A204.1 (cell line): ENCODE measurements around the gene SPDYE2.
"Not testable (repeated sequence)": the region's sequence is repeated elsewhere in the genome, so short reads cannot be mapped to it uniquely, and the experiment has no call there.

Experiments used
- FAIRE-seq: peaks from 2 replicates; lab custom pipeline; 2012; peaks lifted over from hg19 to GRCh38; lab: Jason Lieb, UNC

SPDYE2 gene, protein sequence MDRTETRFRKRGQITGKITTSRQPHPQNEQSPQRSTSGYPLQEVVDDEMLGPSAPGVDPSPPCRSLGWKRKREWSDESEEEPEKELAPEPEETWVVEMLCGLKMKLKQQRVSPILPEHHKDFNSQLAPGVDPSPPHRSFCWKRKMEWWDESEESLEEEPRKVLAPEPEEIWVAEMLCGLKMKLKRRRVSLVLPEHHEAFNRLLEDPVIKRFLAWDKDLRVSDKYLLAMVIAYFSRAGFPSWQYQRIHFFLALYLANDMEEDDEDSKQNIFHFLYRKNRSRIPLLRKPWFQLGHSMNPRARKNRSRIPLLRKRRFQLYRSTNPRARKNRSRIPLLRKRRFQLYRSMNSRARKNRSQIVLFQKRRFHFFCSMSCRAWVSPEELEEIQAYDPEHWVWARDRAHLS

DNA sequence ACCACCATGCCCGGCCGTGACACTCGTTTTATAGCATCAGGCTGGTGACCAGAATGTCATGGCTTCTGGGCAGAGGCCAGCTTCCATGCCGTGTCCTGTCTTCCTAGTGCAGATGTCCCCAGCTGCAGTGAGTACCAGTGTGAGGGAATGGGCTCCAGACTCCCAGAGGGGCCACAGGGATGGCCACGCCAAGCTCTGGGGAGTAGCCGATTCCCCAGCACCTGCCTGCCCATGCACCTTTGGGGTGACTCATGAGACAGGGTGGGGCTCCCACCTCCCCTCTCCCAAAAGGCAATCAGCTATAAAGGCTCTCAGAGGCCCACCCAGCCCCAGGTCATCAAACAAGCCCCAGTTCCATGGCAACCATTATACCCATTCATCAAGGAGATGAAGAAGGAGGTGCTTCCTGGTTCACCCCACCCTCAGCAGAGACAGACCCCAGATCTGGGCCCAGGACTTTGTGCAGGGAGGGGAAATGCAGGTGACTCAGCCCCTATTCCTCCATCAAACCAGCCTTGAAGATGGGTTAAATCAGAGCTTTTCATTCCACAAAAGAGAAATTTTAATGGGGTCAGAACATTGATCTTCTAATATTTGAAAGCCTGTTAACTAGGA is at the start of gene SPDYE2:
TSS of gene SPDYE2 (plus strand) at position 419 of the 615 bp plus-strand sequence. CDS start 2,030 bp downstream, outside the sequence.
- not testable (repeated sequence) for FAIRE-seq

DNA sequence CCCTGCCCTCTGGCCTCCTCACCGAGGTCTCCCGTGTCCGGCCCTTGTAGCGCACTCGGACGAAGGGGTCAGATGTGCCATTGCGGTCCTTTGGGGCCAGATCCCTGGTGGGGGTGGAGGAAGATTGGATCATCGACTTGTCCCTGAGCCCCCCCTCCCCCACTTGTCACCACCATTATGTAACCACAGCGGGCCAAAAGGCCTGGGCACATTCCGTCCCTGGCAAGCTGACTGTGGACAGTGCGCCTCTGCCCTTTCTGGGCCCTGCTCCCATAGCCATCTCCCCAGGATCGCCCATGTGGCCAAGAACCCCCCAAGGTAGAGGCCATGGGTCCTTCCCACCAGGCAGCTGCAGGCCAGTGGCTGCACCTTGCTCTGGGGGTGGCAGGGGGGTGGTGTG is 47.9 kb upstream of the SPDYE2 start:
- FAIRE-seq, result not testable (repeated sequence)

DNA sequence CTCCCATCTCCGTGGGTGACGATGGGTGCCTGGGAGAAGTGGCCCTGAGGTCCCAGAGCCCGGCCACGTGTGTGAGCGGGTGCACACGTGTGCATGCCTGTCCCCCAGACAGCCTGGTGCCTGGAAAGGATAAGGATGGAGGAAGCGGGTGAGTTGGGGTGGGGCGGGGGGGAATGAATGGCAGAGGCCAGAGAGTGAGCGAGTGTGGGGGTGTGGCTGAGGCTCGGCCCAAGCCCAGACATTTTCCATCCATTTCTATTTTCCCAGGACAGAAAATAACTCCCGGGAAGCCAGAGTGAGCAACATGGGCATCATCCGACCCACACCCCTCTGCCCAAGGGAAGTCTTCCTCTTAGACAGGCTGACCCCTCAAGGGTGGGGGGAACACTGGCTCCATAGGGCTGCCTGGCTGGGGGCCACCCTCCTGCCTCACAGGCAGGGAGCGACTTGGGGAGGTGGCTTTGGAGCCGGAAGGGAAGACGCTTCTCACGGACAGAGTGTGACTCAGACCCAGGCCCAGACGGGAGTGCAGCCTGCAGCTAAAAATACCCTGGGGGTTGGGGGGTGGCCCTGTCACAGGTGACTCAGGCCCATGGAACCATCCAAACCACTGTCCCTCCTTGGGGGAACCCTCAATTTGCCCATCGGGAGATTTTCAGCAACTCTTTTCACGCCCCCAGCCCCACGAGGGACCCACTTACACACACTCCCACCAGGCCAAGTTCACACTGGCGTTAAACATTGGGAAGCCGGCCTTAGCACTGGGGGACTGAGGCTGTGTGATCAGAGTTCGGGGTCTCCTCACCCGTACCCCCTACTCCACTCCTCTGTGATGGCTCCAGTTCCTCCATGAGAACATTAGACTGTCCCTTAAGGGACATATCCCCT is 45.5 kb upstream of the SPDYE2 start:
- not testable (repeated sequence) for FAIRE-seq

DNA sequence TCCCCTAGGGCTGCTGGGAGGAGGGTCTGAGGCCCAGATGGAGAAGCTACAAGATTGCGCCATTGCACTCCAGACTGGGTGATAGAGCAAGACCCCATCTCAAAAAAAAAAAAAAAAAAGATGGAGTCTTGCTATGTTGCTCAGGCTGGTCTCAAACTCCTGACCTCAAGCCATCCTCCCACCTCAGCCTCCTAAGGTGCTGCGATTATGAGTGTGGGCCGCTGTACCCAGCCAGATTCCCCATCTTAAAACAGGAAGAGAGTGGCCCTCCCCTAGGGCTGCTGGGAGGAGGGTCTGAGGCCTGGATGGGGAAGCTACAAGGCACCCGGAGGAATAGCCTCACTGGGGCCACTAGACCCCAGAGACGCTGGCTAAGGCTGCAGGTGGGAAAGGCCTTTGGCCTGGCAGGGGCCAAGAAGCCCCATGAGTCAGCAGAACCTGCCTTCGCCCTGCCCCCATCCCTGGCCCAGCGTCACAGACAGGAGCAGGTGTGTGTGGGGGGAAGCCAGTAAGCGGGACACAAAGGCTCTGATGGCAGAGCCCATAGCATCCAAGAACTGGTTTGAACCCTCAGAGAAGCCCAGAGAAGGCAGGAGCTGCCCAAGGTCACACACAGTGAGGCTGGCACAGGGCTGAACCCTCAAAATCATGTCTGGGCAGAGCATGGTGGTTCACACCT is 43.5 kb upstream of the SPDYE2 start:
- FAIRE-seq, result not testable (repeated sequence)

DNA sequence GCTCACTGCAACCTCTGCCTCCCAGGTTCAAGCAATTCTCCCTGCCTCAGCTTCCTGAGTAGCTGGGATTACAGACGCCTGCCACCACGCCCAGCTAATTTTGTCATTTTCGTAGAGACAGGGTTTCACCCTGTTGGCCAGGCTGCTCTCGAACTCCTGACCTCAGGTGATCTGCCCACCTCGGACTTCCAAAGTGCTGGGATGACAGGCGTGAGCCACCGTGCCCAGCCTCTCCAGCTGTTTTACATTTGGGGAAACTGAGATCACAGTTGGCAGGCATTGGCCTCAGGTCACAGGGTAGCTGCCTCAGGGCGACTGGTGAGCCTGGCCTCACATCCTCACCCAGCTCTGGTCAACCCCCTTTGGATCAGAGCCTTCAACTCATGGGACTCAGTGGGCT is 40.5 kb upstream of the SPDYE2 start:
- not testable (repeated sequence) for FAIRE-seq

DNA sequence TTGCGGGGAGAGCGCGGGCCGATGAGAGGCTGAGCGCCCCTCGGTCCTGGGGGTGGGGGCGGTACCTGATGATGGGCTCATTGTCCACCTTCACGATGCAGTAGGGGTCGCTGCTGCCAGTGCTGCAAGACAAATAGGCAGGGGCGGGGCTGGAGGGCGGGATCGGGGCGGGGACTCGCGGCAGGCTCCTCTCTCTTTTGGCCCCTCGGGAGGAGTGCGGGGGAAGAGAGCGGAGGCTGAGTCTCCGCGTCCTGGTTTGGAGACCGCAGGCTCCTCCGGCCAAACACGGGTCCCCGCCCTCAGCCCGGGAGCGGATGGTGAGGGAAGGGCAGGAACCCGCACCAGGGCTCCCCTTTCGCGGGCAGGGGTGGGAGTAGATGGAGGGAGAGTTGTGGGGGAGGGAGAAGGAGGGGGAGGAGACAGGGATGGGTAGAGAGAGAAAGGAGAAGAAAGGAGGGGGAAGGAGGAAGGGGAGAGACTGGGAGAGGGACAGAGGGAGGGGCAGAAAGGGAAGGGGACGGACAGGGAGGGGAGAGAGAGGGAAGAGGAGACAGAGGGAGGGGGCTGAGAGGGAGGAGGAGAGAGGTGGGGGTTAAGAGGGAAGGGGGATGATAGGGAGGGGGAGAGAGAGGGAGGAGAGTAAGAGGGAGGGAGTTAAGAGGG is 39.0 kb upstream of the SPDYE2 start:
- not testable (repeated sequence) for FAIRE-seq

DNA sequence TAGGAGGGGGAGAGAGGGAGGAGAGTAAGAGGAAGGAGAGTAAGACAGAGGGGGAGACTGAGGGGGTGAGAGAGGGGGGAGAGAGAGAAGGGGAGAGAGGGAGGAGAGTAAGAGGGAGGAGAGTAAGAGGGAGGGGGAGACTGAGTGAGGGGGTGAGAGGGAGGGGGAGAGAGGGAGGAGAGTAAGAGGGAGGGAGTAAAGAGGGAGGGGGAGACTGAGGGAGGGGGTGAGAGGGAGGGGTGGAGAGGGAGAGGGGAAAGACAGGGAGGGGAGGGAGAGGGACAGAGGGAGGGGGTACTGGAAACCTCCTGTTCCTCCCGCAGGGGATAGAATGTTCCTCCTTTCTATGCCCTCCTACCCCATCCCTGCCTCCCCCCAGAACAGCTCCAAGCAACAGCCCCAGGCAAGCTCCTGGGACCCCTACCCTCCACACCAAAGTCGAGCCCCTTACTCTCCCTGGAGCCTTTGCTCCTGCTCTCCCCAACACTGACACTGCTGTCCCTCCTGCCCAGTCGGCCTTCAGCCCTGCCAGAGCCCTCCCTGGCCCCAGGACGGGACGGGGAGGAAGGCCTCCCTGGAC is 38.3 kb upstream of the SPDYE2 start:
- not testable (repeated sequence) for FAIRE-seq

DNA sequence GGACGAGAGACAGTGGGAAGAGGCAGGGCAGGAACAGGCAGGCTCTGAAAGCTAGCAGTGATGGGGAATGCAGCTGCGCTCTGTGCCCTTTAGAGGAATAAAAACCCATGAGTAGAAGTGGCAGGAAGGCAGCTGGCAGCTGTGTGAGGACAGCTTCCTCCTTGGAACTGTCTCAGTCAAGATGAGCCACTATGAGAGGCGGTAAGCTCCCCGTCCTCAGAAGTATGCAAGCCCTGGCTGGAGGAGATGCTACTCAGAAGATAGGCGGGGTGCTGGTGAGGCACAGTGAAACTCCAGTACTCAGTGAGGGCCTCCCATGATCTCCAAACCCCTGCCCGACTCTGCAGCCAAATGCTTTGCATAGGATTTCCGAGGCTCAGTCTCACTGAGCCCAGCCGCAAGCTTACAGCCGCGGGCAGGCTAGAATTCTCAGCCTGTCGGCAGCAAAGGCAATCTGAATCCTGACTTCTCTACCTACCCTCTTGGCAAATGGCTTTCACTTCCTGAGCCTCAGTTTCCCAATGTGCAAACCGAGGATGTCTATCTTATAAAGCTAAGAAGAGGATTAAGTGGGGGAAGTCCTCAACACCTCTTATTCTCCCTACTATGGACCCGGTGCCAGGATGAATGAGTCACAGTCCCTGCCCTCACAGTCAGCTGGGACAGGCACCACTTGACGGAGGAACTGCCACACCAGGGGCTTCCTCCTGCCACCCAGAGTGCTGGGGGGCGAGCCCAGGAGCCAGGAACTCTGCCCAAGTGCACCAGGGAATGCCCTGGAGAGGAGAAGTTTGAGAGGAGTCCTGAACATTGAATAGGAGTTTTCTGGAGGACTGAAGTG is 35.9 kb upstream of the SPDYE2 start:
- FAIRE-seq, result not testable (repeated sequence)

DNA sequence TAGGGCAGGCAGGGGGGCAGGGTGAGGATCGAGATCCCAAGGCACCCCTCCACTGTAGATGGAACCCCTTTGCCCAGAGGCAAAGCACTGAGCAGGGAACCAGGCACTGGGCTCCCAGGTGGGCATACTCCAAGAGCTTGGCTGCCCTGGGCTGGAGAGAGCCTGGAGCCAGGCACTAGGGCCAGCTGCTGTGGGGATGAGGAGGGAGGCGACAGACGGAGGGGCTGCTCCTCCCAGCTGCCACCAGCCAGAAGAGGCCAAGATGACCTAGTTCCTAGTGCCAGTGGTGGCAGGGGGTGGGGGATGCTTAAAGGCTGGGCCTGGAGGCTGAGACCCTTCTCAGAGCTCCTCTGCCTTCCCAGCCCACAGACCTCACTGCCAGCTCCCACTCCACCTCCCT is 35.1 kb upstream of the SPDYE2 start:
- FAIRE-seq, result not testable (repeated sequence)

DNA sequence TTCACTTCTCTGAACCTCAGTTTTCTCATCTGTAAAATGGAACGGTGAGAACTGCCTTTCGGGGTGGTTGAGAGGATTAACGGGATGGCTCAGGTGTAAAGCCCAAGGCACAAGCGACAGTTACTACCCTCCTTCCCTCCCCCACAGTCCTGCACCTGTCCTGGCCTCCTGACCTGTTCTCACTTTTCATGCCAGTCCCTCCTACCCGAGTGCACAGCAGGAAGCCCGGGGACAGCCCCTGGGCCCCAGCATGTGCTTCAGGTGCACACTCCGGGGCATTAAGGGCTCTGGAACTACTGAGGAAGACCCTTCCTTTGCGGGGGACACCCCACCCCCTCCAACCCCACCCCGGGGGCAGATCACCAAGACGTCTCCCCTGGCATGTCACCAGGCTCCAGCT is 34.1 kb upstream of the SPDYE2 start:
- FAIRE-seq, result not testable (repeated sequence)

DNA sequence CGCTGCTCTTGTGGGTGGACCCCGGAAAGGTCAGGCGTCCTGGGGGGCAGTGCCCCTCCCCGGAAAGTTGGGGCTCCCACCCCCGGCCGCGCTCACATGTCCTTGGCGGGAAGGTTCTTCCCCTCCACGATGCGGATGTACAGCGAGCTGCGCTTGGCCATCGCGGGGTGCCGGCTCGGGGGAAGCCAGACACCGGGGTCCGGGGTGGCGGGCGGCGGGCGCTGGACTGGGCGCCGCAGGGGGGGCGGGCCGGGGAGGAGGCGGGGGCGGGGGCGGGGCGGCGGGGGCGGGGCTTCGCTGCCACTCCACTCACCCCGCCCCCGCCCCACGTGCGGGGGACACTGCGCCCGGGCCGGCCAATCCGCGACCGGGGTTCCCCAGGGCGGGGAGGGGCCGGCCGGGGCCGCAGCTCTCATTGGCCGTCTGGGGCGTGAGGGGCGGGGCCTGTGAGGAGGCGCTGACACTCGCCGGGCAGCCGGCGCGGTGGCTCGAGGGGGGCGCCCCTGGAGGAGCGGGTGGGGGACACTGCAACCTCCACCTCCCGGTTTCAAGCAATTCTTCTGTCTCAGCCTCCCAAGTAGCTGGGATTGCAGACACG is 33.4 kb upstream of the SPDYE2 start, which contains the start of gene RASA4B:
TSS of gene RASA4B (minus strand) at position 228 of the 598 bp plus-strand sequence. CDS start at position 161, 67 bp downstream.
- not testable (repeated sequence) for FAIRE-seq

DNA sequence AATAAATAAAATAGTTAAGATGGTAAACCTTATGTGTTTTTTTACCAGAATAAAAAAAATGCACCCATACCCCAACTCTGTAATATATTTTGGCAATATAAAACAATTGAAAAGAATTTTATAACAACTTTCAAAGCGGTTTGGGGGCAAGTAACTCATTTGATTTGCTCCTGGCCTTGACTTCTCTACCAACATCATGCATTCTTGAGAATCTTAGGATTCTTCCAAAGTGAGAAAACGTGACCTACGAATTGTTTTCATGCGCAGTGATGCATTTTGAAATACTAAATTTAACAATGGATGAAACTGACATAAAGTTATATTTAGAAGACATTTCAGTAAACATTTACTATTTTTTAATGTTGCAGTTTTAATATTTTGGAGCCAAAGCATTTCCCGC is 30.2 kb upstream of the SPDYE2 start:
- FAIRE-seq, result not testable (repeated sequence)

DNA sequence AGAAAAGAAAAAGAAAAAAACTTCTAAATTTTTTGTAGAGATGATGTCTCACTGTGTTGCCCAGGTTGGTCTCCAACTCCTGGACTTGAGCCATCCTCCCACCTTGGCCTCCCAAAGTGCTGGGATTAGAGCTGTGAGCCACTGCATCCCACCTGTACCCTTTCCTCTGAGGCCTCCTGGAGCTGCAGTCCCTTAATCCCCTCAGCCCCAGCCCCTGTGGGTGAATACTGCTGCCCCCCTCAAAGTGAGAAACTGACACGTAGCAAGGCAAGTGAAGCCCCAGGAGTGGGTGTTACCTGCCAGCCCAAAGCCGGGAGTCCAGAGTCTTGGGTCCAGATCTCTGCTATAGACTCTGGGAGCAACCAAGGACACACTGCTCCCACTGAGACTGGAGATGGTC is 26.2 kb upstream of the SPDYE2 start:
- not testable (repeated sequence) for FAIRE-seq

DNA sequence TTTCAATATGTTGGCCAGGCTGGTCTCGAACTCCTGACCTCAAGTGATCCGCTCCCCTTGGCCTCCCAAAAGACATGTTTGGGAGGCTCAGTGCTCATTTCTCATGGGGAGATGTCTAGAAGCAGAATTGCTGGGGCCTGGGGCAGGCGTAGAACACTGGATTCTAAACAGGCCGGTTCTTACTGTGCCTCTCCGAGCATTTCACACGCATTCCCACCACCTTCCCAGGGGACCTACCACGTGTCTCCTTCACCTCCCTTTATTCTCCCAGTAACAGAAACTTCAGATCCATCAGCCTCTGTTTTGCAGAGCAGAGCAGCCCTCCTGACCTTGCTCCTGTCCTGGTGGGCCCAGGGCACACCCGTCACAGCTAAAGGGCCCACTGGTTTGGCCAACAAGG is 23.8 kb upstream of the SPDYE2 start:
- not testable (repeated sequence) for FAIRE-seq

DNA sequence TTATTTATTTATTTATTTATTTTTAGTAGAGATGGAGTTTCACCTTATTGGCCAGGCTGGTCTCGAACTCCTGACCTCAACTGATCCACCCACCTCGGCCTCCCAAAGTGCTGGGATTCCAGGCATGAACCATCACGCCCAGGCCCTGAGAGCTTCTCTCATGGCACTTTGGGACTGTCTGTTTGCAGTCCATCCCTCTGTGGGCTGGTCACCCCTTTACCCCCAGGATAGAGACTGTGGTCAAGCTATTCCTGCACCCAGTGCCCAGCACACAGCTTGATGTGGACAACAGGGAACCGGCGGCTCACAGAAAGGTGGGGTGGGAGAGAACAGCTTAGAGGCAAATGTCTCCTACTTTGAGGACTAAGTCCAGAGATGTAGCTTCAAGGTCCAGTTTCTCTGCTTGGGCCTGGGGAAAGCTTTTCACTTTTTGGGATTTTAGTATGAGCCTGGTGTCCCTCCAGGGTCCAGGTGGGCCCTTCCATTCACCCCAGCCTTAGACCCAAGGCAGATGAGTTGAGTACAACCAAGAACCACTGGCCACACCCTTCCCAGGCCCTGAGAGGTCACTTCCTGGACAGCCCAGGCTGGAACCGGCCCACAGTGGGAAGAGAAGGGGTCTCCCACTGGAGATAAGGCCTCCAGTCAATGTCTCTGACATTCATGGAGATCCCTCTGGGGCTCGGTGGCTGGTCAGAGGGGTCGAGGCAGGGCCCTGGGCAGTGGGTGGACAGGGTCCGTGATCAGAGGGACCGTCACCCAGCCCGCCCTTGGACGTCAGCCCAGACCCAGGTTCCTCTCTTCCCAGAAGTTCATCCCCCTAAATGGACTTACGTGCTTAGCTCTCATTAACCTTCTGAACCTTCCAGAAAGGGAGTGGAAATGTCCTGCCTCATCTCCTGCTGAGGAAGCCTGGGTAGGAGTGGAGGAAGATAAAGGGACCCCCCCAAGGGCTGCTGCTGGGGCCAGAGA is 22.9 kb upstream of the SPDYE2 start:
- FAIRE-seq, result not testable (repeated sequence)

DNA sequence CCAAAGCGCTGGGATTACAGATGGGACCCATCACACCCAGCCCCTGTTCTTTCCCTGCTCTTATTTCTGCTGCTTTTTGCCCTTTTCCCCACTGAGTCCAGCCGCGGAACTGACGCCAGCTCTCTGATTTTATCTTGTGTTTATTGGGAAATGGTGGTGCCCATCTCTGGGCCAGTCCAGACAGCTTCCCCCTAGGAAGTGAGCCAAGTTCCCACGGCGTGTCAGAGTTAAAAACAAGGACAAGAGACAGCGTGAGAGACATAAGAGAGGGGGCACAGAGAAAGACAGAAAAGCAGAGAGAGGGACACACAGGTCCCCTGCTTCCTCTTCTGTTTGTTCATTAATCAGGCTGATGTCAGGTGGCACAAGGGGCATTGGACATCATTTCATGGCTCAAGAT is 19.4 kb upstream of the SPDYE2 start:
- not testable (repeated sequence) for FAIRE-seq

DNA sequence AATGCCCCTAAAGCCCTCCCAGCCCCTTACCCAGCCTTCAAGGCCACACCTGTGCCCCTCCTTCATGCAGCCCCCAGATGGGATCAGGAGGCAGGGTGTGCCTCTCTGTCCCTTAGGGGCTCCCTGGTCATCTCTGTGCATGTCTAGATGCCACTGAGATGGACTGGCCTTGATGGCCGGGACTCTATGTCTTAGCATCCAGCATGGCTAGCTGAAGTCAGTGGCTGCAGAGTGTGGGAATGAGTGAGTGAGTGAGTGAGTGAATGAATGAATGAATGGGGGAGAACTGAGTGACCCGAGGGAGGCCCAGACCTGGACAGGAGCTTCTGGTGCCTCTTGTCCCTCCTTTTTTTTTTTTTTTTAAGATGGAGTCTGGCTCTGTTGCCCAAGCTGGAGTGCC is 18.9 kb upstream of the SPDYE2 start:
- not testable (repeated sequence) for FAIRE-seq

DNA sequence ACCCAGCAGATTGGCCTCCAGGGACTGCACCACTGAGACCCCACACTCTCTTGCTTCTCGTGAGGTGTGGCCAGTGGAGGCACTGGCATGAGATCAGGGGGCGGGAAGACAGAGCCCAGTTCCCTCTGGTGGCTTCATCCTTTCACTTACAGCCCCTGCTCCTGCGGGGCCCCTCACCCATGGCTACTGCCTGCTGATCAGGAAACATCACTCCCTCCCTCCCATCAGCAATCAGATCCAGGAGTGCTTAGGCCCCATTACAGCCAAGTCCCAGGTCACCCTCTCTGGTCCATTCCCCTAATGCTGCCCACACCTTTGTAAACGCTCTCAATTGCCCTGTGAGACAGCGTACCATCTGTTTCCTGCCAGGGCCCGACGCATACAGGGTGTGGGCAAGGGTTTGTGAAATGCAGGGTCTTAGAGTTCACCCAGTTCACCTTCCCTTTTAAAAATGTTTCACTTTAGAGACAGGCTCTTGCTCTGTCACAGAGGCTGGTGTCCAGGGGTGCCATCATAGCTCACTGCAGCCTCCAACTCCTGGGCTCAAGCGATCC is 15.9 kb upstream of the SPDYE2 start:
- not testable (repeated sequence) for FAIRE-seq
